PC-3 (cell line): Measurements from ENCODE around the gene PAX5.

Experiments used
- EZH2 ChIP-seq: fragments of 300-600 bp; sonication (generic); IDR thresholded peaks from one replicate; pipeline ENCODE4 v1.6.1; 2017; ENCODE audit warnings: antibody characterized with exemption, mild to moderate bottlenecking, low read length; ENCODE audit not compliant: unreplicated experiment
- EZH2phosphoT487 ChIP-seq: fragments of 300-600 bp; sonication (generic); IDR thresholded peaks from 2 replicates; pipeline ENCODE4 v1.6.1; 2018; ENCODE audit warnings: mild to moderate bottlenecking, antibody characterized with exemption, low read length, borderline replicate concordance
- TF ChIP-seq, protein P1 (sequence below): fragments of 300-600 bp; sonication (generic); conservative IDR thresholded peaks from 2 replicates; pipeline ENCODE4 v1.5.1; 2017; ENCODE audit warnings: antibody characterized with exemption, low read depth, mild to moderate bottlenecking, low read length

DNA sequence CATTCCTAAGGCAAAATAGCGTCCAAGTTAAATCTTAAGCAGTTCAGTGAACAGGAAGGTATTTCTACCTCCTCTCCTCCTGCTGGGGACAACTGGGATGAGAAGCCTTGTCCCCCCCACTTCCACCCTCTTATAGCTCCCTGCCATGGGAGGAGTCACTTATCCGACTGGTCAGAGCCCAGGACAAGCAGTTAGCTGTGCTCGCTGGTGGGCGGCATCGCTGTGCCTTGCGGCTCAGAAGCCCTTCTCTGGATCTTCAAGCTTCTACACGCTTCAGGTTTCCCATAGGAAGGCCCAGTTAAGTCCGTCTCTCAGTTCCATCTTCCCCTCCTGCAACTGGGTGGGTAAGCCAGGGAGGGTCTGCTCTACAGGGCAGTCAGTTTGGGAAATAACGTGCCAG is 77.2 kb downstream of the PAX5 start:
- TF ChIP-seq, protein P1, sequence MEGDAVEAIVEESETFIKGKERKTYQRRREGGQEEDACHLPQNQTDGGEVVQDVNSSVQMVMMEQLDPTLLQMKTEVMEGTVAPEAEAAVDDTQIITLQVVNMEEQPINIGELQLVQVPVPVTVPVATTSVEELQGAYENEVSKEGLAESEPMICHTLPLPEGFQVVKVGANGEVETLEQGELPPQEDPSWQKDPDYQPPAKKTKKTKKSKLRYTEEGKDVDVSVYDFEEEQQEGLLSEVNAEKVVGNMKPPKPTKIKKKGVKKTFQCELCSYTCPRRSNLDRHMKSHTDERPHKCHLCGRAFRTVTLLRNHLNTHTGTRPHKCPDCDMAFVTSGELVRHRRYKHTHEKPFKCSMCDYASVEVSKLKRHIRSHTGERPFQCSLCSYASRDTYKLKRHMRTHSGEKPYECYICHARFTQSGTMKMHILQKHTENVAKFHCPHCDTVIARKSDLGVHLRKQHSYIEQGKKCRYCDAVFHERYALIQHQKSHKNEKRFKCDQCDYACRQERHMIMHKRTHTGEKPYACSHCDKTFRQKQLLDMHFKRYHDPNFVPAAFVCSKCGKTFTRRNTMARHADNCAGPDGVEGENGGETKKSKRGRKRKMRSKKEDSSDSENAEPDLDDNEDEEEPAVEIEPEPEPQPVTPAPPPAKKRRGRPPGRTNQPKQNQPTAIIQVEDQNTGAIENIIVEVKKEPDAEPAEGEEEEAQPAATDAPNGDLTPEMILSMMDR = no peak
- no peak for TF ChIP-seq EZH2
- TF ChIP-seq EZH2phosphoT487 = no peak
